Fibroblast of lung (primary cell): ENCODE data around the gene MTX2.

Experiments
- CTCF ChIP-seq, 2 donors: IDR thresholded peaks in 1 of 2; conservative IDR thresholded peaks in 1 of 2; 1 replicate in 1 of 2; 2 replicates in 1 of 2; pipeline ENCODE4 v1.5.1; 2011 to 2012; ENCODE audit warnings: low read length in 2 of 2, control low read depth in 1 of 2, inconsistent platforms in 1 of 2, low read depth in 1 of 2, mild to moderate bottlenecking in 1 of 2
- EZH2 ChIP-seq: IDR thresholded peaks from 2 replicates; pipeline ENCODE4 v1.5.1; 2012; ENCODE audit warnings: low read length, control low read depth, mild to moderate bottlenecking; ENCODE audit errors: missing control alignments

DNA sequence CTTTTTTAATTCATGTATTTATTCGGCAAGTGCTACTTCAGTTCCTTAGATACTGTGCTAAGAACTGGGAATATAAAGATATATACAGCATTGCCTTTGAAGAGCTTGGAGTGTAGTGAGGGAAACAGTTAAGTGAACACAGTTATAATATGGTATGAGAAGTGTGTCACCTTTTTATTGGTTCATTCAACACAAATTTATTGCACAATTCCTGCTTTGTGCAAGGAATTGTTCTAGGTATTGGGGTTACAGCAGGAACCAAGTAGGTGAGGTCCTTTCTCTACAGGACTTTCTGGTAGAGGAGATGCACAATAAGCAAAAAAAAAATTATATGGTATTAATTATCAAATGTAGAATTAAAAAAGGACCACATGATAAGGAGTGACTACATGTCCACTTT, 65.5 kb downstream of the MTX2 start:
- no peak for TF ChIP-seq EZH2
- TF ChIP-seq CTCF (conservative IDR thresholded peaks at IDR 0.05 in 1 of 2, IDR thresholded peaks at IDR 0.05 in 1 of 2; ENCODE audit: low read depth in 1 of 2, low read length in 2 of 2): no peak
